ENCODE measurements around the gene SVIL.

The SVIL gene

DNA sequence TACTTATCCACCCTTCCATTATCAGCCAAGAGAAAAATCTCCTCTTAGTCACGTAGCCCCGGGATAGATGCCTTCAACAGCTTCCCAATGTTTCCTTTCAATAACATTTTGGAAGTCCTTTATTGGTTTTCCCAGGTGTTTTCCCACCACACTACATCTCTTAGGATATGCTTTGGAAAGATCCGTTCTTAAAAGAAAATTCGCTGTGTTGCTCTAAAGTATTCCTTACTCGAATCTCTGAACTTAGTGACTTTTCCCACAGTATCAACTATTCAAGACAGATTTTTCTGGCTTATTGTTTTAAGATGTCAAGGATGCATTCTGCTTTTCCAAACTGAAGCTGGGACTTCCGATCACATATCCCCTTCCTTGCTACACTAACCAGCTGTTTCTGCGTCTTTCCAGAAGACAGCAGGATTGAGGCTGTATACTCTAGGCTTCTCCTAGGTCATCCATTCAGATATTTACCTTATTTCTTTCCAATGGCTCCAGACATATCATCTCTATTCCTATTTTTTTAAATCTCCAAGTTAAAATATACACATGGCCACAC, 36.5 kb upstream of the SVIL start:
- TF ChIP-seq, protein P1, sequence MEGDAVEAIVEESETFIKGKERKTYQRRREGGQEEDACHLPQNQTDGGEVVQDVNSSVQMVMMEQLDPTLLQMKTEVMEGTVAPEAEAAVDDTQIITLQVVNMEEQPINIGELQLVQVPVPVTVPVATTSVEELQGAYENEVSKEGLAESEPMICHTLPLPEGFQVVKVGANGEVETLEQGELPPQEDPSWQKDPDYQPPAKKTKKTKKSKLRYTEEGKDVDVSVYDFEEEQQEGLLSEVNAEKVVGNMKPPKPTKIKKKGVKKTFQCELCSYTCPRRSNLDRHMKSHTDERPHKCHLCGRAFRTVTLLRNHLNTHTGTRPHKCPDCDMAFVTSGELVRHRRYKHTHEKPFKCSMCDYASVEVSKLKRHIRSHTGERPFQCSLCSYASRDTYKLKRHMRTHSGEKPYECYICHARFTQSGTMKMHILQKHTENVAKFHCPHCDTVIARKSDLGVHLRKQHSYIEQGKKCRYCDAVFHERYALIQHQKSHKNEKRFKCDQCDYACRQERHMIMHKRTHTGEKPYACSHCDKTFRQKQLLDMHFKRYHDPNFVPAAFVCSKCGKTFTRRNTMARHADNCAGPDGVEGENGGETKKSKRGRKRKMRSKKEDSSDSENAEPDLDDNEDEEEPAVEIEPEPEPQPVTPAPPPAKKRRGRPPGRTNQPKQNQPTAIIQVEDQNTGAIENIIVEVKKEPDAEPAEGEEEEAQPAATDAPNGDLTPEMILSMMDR (IDR thresholded peaks at IDR 0.05; ENCODE audit: low read depth, low read length, missing control alignments) = no peak
- H3K4me3 ChIP-seq (ENCODE audit: low read depth, low read length) = no peak overlapping the region
- no peak for DNase-seq (ENCODE audit: low read depth)
- in situ Hi-C loops (cut with HindIII; ENCODE audit: low sequenced_read_pairs) = no loop called here

DNA sequence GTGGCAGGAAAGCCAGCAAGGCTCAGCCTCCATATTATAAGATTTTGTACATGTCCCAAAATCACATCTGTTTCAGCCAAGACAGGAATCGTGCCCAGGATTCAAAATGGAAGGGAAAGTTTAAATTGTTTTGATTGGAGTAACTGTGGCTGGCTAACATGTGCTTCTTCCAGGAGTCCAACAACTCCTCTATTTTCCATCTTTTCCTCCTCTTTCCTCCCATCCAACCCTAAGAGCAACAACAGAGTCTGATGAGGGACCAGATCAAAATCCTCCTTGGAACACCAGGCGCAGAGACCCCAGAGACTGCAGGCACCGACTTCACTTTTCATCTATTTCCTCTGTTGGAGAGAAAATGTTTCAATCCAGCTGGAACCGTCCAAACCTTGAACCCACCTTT, 36.0 kb upstream of the SVIL start:
- in situ Hi-C loops (cut with HindIII; ENCODE audit: low sequenced_read_pairs) = no loop called here
- H3K4me3 ChIP-seq (ENCODE audit: low read depth, low read length) = no peak overlapping the region
- TF ChIP-seq, protein P1 (IDR thresholded peaks at IDR 0.05; ENCODE audit: low read depth, low read length, missing control alignments) = no peak
- no peak for DNase-seq (ENCODE audit: low read depth)

DNA sequence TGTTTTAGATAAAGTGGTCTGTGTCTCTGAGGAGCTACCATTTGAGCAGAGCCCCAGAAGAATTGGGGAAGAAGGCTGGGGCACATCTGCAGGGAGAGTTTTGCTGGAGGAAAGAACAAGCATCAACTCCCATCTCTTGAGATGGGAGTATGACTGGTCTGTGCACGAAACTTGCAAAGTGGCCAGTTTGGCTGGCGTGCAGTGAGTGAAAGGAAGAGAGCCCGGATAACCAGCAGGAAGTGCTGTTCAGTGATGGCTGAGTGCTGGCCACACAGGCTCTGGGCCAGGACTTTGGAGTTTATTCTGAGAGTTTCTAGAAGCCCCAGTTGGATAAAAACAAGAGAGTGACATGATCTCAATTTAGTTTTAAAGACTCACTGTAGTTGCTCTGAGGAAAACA, 34.4 kb upstream of the SVIL start:
- no peak for DNase-seq (ENCODE audit: low read depth)
- in situ Hi-C loops (cut with HindIII; ENCODE audit: low sequenced_read_pairs) = no loop called here
- TF ChIP-seq, protein P1 (IDR thresholded peaks at IDR 0.05; ENCODE audit: low read depth, low read length, missing control alignments) = no peak
- H3K4me3 ChIP-seq (ENCODE audit: low read depth, low read length) = no peak overlapping the region

DNA sequence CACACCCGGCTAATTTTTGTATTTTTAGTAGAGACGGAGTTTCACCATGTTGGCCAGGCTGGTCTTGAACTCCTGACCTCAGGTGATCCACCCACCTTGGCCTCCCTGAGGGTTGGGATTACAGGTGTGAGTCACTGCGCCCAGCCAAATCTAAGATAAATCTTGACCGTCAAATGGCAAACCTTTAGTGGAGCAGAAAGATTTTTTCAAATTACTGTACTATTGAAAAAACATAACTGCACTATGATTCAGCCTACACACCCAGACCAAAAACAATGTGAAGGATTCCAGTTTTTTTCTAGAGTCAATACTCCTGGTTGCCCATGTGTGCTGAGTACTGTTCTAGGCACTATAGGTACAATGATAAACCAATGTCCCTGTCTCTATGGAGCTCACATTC, 33.9 kb upstream of the SVIL start:
- TF ChIP-seq, protein P1 (IDR thresholded peaks at IDR 0.05; ENCODE audit: low read depth, low read length, missing control alignments) = no peak
- H3K4me3 ChIP-seq (ENCODE audit: low read depth, low read length) = no peak overlapping the region
- no peak for DNase-seq (ENCODE audit: low read depth)
- in situ Hi-C loops (cut with HindIII; ENCODE audit: low sequenced_read_pairs) = no loop called here

DNA sequence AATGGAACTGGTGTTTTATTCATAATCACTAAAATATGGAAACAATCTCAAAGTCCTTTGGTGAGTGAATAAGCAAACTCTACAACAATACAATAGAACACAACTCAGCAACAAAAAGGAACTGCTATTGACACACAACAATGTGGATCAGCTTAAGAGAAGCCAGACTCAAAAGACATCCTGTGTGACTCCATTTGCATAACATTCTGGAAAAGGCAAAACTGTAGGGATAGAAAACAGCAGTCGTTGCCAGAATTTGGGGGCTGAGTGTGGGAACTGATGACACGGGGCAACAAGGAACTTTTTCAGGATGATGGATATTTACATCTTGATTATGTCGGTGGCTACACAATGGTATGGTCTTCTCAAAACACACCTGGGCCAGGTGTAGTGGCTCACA, 32.4 kb upstream of the SVIL start:
- no peak overlapping the region for H3K4me3 ChIP-seq (ENCODE audit: low read depth, low read length)
- TF ChIP-seq, protein P1 (IDR thresholded peaks at IDR 0.05; ENCODE audit: low read depth, low read length, missing control alignments) = no peak
- in situ Hi-C loops (cut with HindIII; ENCODE audit: low sequenced_read_pairs) = no loop called here
- DNase-seq (ENCODE audit: low read depth) = no peak

DNA sequence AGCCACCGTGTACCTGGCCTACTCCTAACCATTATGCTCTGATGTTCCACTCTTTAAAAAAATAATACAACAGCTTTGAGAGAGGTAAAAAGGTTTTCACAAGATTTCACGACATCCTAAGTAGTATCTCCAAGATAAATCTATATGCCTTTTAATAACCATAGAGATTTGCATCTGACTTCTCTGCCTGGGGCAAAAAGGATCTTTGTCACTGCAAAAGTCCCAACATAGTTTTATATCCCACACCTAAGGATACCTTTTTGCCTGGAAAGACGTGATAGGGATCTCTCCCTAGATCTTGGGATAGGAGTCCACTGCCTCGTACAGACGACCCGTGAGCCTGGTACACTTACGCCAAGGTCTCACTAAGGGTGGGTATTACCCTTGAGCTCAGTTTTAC, 31.4 kb upstream of the SVIL start:
- DNase-seq (ENCODE audit: low read depth) = no peak
- in situ Hi-C loops (cut with HindIII; ENCODE audit: low sequenced_read_pairs) = no loop called here
- TF ChIP-seq, protein P1 (IDR thresholded peaks at IDR 0.05; ENCODE audit: low read depth, low read length, missing control alignments) = no peak
- H3K4me3 ChIP-seq (ENCODE audit: low read depth, low read length) = no peak overlapping the region

DNA sequence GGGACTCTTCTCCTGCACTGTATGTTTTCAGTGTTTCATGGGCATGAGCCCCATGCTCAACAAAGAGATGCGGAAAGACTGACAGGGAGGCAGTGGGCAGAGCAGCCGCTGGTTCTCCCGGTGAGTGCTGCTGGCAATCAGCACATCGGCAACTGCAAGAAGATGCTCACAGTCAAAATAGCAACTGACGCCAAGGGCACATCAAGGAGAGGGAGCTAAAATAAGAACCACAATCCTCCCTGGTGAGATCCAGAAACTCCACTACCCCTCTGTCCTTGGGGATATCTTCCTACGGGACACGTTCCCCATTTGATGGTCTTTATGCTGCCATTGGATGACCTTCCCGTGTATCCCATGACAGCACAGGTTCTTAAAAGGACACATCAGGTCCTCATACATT, 28.9 kb upstream of the SVIL start:
- H3K4me3 ChIP-seq (ENCODE audit: low read depth, low read length) = no peak overlapping the region
- no peak for DNase-seq (ENCODE audit: low read depth)
- in situ Hi-C loops (cut with HindIII; ENCODE audit: low sequenced_read_pairs) = no loop called here
- TF ChIP-seq, protein P1 (IDR thresholded peaks at IDR 0.05; ENCODE audit: low read depth, low read length, missing control alignments) = no peak
